H9 (cell line): ENCODE results near the gene SLC1A7. TPM values are rescaled to one million over a fixed set of nuclear protein-coding genes. Genes with fewer than 3 reads are reported as not detected.

Experiments
- DNase-seq: peaks from one replicate; pipeline ENCODE4 v3.0.0-alpha.2; 2017
- H2AFZ ChIP-seq: one replicate; pipeline ENCODE4 v1.6.1; 2013; ENCODE audit warnings: mild to moderate bottlenecking, low read length, control low read depth, moderate library complexity
- H2AK5ac ChIP-seq: 2 replicates; pipeline ENCODE4 v1.6.1; 2013; ENCODE audit warnings: low read length, control low read depth, mixed read lengths; ENCODE audit not compliant: insufficient read length
- H2BK120ac ChIP-seq: one replicate; pipeline ENCODE4 v1.6.1; 2013; ENCODE audit warnings: low read depth, mild to moderate bottlenecking, low read length, control low read depth, inconsistent platforms; ENCODE audit not compliant: poor library complexity, severe bottlenecking
- H2BK12ac ChIP-seq: 2 replicates; pipeline ENCODE4 v1.6.1; 2013; ENCODE audit warnings: low read length, control low read depth, mixed read lengths, low read depth; ENCODE audit not compliant: insufficient read length
- H2BK15ac ChIP-seq: 2 replicates; pipeline ENCODE4 v1.6.1; 2013; ENCODE audit warnings: low read depth, low read length, control low read depth
- H2BK20ac ChIP-seq: one replicate; pipeline ENCODE4 v1.6.1; 2013; ENCODE audit warnings: low read depth, mild to moderate bottlenecking, low read length, control low read depth, inconsistent platforms; ENCODE audit not compliant: poor library complexity, severe bottlenecking
- H2BK5ac ChIP-seq: 2 replicates; pipeline ENCODE4 v1.6.1; 2013; ENCODE audit warnings: low read length, control low read depth, mixed read lengths; ENCODE audit not compliant: insufficient read length
- H3K14ac ChIP-seq: 2 replicates; pipeline ENCODE4 v1.6.1; 2013; ENCODE audit warnings: low read length, control low read depth; ENCODE audit not compliant: insufficient read depth
- H3K18ac ChIP-seq: 2 replicates; pipeline ENCODE4 v1.6.1; 2013; ENCODE audit warnings: low read depth, mild to moderate bottlenecking, mixed read lengths, low read length, control low read depth; ENCODE audit not compliant: insufficient read length
- H3K23ac ChIP-seq: 2 replicates; pipeline ENCODE4 v1.6.1; 2013; ENCODE audit warnings: low read length, control low read depth, mixed read lengths, low read depth; ENCODE audit not compliant: insufficient read length
- H3K23me2 ChIP-seq: 2 replicates; pipeline ENCODE4 v1.6.1; 2013; ENCODE audit warnings: low read depth, mild to moderate bottlenecking, mixed read lengths, low read length, control low read depth; ENCODE audit not compliant: insufficient read length, poor library complexity, severe bottlenecking
- H3K27ac ChIP-seq: 2 replicates; pipeline ENCODE4 v1.5.1; 2013; ENCODE audit warnings: low read length, control low read depth, mixed read lengths, low read depth; ENCODE audit not compliant: insufficient read length
- H3K27me3 ChIP-seq: 2 replicates; pipeline ENCODE4 v1.6.1; 2013; ENCODE audit warnings: low read length, control low read depth, inconsistent platforms; ENCODE audit not compliant: insufficient read depth
- H3K4ac ChIP-seq: 2 replicates; pipeline ENCODE4 v1.6.1; 2013; ENCODE audit warnings: low read depth, mild to moderate bottlenecking, control low read depth, inconsistent platforms, low read length, moderate library complexity
- H3K4me1 ChIP-seq: 2 replicates; pipeline ENCODE4 v1.6.1; 2013; ENCODE audit warnings: low read length, control low read depth, inconsistent platforms; ENCODE audit not compliant: insufficient read depth
- H3K4me2 ChIP-seq: 2 replicates; pipeline ENCODE4 v1.6.1; 2013; ENCODE audit warnings: low read length, control low read depth, mixed read lengths; ENCODE audit not compliant: insufficient read length, insufficient read depth
- H3K56ac ChIP-seq: 2 replicates; pipeline ENCODE4 v1.6.1; 2013; ENCODE audit warnings: low read depth, mild to moderate bottlenecking, mixed read lengths, low read length, control low read depth; ENCODE audit not compliant: insufficient read length
- H3K79me1 ChIP-seq: 2 replicates; pipeline ENCODE4 v1.6.1; 2013; ENCODE audit warnings: low read depth, mild to moderate bottlenecking, moderate library complexity, low read length, control low read depth, inconsistent platforms; ENCODE audit not compliant: insufficient read depth, poor library complexity, severe bottlenecking
- H3K79me2 ChIP-seq: 2 replicates; pipeline ENCODE4 v1.6.1; 2013; ENCODE audit warnings: low read length, control low read depth, inconsistent platforms; ENCODE audit not compliant: insufficient read depth
- H3K9ac ChIP-seq: 2 replicates; pipeline ENCODE4 v1.6.1; 2013; ENCODE audit warnings: low read length, control low read depth, mixed read lengths; ENCODE audit not compliant: insufficient read length; ENCODE audit errors: extremely low read depth
- H3K9me3 ChIP-seq: one replicate; pipeline ENCODE4 v1.6.1; 2013; ENCODE audit warnings: low read depth, low read length, inconsistent platforms; ENCODE audit not compliant: control insufficient read depth
- H3T11ph ChIP-seq: one replicate; pipeline ENCODE4 v1.6.1; 2013; ENCODE audit warnings: mild to moderate bottlenecking, low read length, control low read depth, inconsistent platforms
- H4K20me1 ChIP-seq: one replicate; pipeline ENCODE4 v1.6.1; 2013; ENCODE audit not compliant: control insufficient read depth, insufficient read length, insufficient read depth
- H4K5ac ChIP-seq: 2 replicates; pipeline ENCODE4 v1.6.1; 2013; ENCODE audit warnings: low read depth, mild to moderate bottlenecking, mixed read lengths, low read length, control low read depth; ENCODE audit not compliant: insufficient read length
- H4K8ac ChIP-seq: replicated peaks from 2 replicates; pipeline ENCODE4 v1.6.1; 2013; ENCODE audit warnings: low read length, control low read depth, mixed read lengths, low read depth; ENCODE audit not compliant: insufficient read length
- H4K91ac ChIP-seq: 2 replicates; pipeline ENCODE4 v1.6.1; 2013; ENCODE audit warnings: low read depth, mild to moderate bottlenecking, moderate library complexity, mixed read lengths, low read length, control low read depth; ENCODE audit not compliant: insufficient read length
- H3K27ac Mint-ChIP-seq, 3 experiments: 2 replicates in 2 of 3; 3 replicates in 1 of 3; pipeline ENCODE4 v1.8.0; 2020 to 2021; ENCODE audit warnings: mixed read lengths in 3 of 3, mild to moderate bottlenecking in 1 of 3, moderate library complexity in 1 of 3
- H3K27me3 Mint-ChIP-seq: 2 replicates; pipeline ENCODE4 v1.8.0; 2021; ENCODE audit warnings: low read depth, mild to moderate bottlenecking, moderate library complexity, mixed read lengths
- H3K36me3 Mint-ChIP-seq, 3 experiments: 2 replicates in 2 of 3; 3 replicates in 1 of 3; pipeline ENCODE4 v1.8.0; 2020 to 2021; ENCODE audit warnings: low read depth in 3 of 3, mixed read lengths in 3 of 3; ENCODE audit not compliant: insufficient read depth in 1 of 3
- H3K4me1 Mint-ChIP-seq, 2 experiments: 2 replicates each; pipeline ENCODE4 v1.8.0; 2020; ENCODE audit warnings: mixed read lengths in 2 of 2
- H3K4me3 Mint-ChIP-seq, 2 experiments: 2 replicates in 1 of 2; 3 replicates in 1 of 2; pipeline ENCODE4 v1.8.0; 2020 to 2021; ENCODE audit warnings: mild to moderate bottlenecking in 2 of 2, mixed read lengths in 2 of 2, moderate library complexity in 1 of 2
- H3K9me3 Mint-ChIP-seq, 2 experiments: 2 replicates in 1 of 2; 3 replicates in 1 of 2; pipeline ENCODE4 v1.8.0; 2020; ENCODE audit warnings: mild to moderate bottlenecking in 2 of 2, mixed read lengths in 2 of 2, moderate library complexity in 1 of 2
- WGBS: extraction: QIAGEN DNeasy Blood & Tissue Kit; methylation state at CpG from one replicate; pipeline ENCODE4 v1.1.7; 2013; ENCODE audit warnings: missing lambda C conversion rate, low lambda C conversion rate, mixed read lengths; ENCODE audit not compliant: insufficient read length; ENCODE audit errors: extremely low coverage; 5-methylcytosine and 5-hydroxymethylcytosine counted together
- total RNA-seq: library from RNA; stranded (reverse); gene quantifications from 2 replicates; pipeline ENCODE4 v1.2.1, GENCODE V29; 2021
- TF ChIP-seq, protein P1 (sequence below): fragments of 200-600 bp; sonication (generic); conservative IDR thresholded peaks from 3 replicates; pipeline ENCODE4 v1.8.0; 2021; ENCODE audit warnings: antibody characterized with exemption, mild to moderate bottlenecking

The SLC1A7 gene
- total RNA-seq, 1 experiment from 2014 or later = not detected

DNA sequence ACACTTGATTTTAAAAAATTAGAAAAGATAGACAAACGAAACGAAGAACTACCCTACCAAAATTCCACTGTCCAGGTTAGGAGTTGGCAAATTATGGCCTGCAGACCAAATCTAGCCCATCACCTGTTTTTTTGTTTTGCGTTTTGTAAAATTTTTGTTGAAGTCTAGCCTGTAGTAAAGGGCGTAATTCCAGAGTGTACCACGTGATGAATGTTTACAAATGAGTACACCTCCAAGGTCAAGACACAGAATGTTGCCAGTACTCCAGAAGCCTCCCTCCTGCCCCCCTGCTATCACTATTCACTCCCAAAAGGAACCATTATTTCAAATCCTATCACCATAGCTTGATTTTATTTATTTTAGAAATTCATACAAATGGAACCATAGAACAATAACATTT is 97.5 kb downstream of the SLC1A7 start:
- no peak overlapping the region for H4K91ac ChIP-seq
- no peak overlapping the region for H2BK15ac ChIP-seq

More for the DNA sequence above, 97.5 kb downstream of the SLC1A7 start:
- H3K56ac ChIP-seq = no peak overlapping the region
- H2BK5ac ChIP-seq = no peak overlapping the region
- H3K79me2 ChIP-seq = no peaks in the 10 kb centered on the region
- no peak overlapping the region for H3K18ac ChIP-seq
- no peak overlapping the region for H2BK20ac ChIP-seq
- H3K4ac ChIP-seq = no peak overlapping the region
- no peak overlapping the region for H4K8ac ChIP-seq
- no peak overlapping the region for H3T11ph ChIP-seq
- no CpG with 5 or more reads among the region's 5 CpGs for WGBS
- no peak overlapping the region for H3K27ac ChIP-seq
- TF ChIP-seq, protein P1, sequence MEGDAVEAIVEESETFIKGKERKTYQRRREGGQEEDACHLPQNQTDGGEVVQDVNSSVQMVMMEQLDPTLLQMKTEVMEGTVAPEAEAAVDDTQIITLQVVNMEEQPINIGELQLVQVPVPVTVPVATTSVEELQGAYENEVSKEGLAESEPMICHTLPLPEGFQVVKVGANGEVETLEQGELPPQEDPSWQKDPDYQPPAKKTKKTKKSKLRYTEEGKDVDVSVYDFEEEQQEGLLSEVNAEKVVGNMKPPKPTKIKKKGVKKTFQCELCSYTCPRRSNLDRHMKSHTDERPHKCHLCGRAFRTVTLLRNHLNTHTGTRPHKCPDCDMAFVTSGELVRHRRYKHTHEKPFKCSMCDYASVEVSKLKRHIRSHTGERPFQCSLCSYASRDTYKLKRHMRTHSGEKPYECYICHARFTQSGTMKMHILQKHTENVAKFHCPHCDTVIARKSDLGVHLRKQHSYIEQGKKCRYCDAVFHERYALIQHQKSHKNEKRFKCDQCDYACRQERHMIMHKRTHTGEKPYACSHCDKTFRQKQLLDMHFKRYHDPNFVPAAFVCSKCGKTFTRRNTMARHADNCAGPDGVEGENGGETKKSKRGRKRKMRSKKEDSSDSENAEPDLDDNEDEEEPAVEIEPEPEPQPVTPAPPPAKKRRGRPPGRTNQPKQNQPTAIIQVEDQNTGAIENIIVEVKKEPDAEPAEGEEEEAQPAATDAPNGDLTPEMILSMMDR = no peak
- no peak overlapping the region for H3K14ac ChIP-seq
- no peak overlapping the region for H2BK120ac ChIP-seq
- no peak overlapping the region for H3K27ac Mint-ChIP-seq
- DNase-seq = no peak
- H3K9me3 ChIP-seq = no peaks in the 10 kb centered on the region
- no peaks in the 10 kb centered on the region for H3K36me3 Mint-ChIP-seq
- H3K9ac ChIP-seq = no peak overlapping the region
- H2AFZ ChIP-seq = no peak overlapping the region
- no peaks in the 10 kb centered on the region for H3K23me2 ChIP-seq
- H3K4me3 Mint-ChIP-seq = no peak overlapping the region
- no peaks in the 10 kb centered on the region for H3K79me1 ChIP-seq
- peaks cover 24 to 27% of the 10 kb centered on the region in 2 experiments for H3K4me1 Mint-ChIP-seq
- H3K27me3 Mint-ChIP-seq = no peaks in the 10 kb centered on the region
- H3K4me2 ChIP-seq = no peak overlapping the region
- no peaks in the 10 kb centered on the region for H4K20me1 ChIP-seq
- H2BK12ac ChIP-seq = no peak overlapping the region
- no peak overlapping the region for H3K23ac ChIP-seq
- peaks cover 4% of the 10 kb centered on the region for H3K4me1 ChIP-seq
- no peaks in the 10 kb centered on the region for H3K9me3 Mint-ChIP-seq
- no peak overlapping the region for H4K5ac ChIP-seq
- H2AK5ac ChIP-seq = no peak overlapping the region
- H3K27me3 ChIP-seq = no peaks in the 10 kb centered on the region
